HG02884 (cell line): ENCODE data around the gene MDFI.

Source experiments
- ATAC-seq: cut with Tn5 transposase; IDR thresholded peaks from one replicate; pipeline ENCODE4 v1.9.1; 2021; ENCODE audit warnings: mild to moderate bottlenecking, moderate library complexity; ENCODE audit not compliant: unreplicated experiment

The MDFI gene

DNA sequence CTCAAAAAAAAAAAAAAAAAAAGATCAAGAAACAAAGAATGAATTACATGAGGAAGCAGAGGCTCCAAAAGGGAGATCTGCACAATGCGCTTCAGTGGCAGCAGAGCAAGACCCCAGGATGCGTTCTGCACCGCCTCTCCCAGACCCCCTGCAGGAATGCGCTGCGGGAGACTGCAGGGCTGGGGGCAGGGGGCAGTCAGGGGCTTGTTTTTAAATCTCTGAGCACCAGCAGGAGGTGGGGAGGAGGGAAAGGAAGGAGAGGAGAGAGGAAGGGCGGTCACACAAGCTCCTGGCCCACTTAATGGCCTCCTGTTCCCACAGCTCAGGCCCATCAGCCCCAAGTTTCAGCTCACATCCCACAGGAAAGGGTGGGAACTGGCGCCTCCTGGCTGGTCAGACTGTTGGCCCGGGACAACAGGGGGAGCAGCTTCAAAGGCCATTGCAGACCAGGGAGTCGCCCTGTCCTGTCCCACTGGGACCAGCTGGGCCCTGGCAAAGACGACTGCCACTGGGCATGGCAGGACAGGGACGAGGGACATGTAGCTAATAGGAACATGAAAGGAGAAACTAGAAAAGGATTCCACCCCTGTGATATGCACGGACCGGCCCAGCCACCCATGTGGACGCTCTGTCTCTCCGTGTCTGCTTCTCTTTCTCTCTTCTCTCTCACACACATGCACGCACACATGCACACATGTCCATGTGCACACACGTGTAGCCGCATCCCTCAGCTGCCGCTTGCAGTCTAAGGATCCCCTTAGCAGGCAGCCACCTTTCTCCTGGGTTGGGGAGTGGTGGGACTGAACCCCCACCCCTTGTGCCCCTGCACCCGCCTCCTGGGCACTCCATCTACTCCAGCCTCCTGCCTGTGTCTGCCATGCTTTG is 62.4 kb downstream of the MDFI start:
- no peak for ATAC-seq

DNA sequence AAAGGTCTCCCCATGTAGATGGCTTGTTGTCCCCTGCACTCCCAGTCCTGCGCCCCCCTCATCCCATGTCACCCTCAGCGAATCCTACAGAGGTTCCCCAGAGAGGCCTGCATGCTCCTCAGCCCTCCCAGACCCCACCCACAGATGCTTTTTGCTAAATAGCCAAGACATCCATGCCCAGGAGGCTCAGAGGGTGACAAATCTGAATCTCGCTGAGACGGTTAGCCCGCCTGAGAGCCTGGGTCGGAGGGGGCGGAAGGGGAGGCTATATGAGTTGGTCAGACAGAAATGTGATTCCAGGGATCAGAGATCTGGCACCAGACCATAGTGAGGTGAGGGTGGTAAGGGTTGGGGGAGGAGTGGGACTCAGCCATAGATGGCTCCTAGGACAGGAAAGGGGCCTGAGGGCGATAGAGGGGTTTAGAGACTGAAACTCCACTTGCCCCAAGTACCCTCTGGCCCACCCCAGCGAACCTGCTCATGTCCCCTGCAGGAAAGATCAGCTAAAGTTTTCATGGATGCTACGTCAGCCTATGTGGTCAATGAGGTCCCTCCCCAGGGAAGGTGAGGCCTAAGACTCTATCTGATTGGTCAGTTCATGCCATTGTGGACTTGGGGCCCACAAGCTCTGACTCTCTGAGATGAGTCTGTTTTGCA is 63.9 kb downstream of the MDFI start:
- no peak for ATAC-seq

DNA sequence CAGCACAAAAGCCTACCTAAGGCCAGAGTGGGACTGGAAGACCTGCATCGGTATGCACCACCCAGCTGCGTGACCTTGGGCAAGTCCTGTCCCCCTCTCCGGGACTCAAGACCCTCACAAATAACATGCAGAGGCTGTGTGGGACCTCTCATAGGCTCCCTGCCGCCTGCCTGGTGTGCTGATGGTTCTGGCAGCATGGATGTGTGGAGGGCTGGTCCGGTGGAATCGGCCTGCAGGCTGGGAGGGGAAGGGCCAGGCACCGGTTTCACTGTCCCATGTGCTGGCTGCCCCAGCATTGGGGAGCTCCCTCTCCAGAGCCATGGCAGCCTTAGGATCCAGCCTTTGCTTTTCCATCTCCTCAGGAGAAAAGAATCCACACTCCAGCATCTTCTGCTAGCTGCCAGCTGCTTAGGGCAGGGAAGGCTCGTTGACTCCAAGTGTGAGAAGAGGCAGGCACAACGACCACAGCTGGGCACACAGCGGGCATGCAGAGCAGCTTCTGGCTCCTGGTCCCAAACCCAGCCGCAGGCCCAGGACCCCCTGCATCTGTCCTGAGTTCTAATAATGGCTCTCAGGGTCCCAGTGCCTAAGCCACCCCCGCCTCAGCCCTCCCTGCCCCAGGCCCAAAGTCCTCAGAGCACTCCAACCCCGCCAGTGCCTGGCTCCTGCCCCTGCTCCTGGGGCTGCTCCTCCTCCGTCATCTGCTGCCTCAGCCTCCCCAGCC is 64.7 kb downstream of the MDFI start:
- ATAC-seq: no peak
